Stimulated activated CD4-positive, alpha-beta T cell treated with anti-CD3 and anti-CD28 coated beads, Interleukin-1b, Interleukin-23, amount 100 ng/mL, for 48 hours (primary cell): Measurements from ENCODE around the gene PREX1.

Source experiments
- DNase-seq: peaks from one replicate; pipeline ENCODE4 v3.0.0-alpha.2; 2020

PREX1 gene

GRCh38 chr20:48629069-48629959 is 198.5 kb downstream of the PREX1 start:
- no peak for DNase-seq

GRCh38 chr20:48627737-48628128 is 200.1 kb downstream of the PREX1 start:
- no peak for DNase-seq

GRCh38 chr20:48626938-48627736 is 200.7 kb downstream of the PREX1 start:
- no peak for DNase-seq

- DNase-seq = no peak
Observed at GRCh38 chr20:48626226-48626937, 201.4 kb downstream of the PREX1 start.

GRCh38 chr20:48625136-48625900 is 202.5 kb downstream of the PREX1 start:
- no peak for DNase-seq

GRCh38 chr20:48624315-48625020 is 203.3 kb downstream of the PREX1 start:
- no peak for DNase-seq

GRCh38 chr20:48623906-48624265 is 203.9 kb downstream of the PREX1 start:
- DNase-seq = no peak

GRCh38 chr20:48623176-48623905 is 204.5 kb downstream of the PREX1 start:
- DNase-seq = no peak

- DNase-seq = no peak
Observed at GRCh38 chr20:48622421-48622820, 205.4 kb downstream of the PREX1 start.

- no peak for DNase-seq
Observed at GRCh38 chr20:48621376-48622078, 206.3 kb downstream of the PREX1 start.

- peak; percentile 79 for DNase-seq
Observed at GRCh38 chr20:48620507-48621375, 207.1 kb downstream of the PREX1 start.

GRCh38 chr20:48620154-48620506 is 207.7 kb downstream of the PREX1 start:
- DNase-seq = no peak

GRCh38 chr20:48619126-48620101 is 208.4 kb downstream of the PREX1 start:
- DNase-seq = no peak

- DNase-seq = no peak
Observed at GRCh38 chr20:48618631-48619030, 209.2 kb downstream of the PREX1 start.

GRCh38 chr20:48618052-48618451 is 209.7 kb downstream of the PREX1 start:
- no peak for DNase-seq

GRCh38 chr20:48617481-48617880 is 210.3 kb downstream of the PREX1 start:
- no peak for DNase-seq

- no peak for DNase-seq
Observed at GRCh38 chr20:48616481-48616880, 211.3 kb downstream of the PREX1 start.

GRCh38 chr20:48615871-48616270 is 211.9 kb downstream of the PREX1 start:
- DNase-seq = no peak
